AG10803 (cell line): ENCODE measurements around the gene CDYL.

Experiments
- DNase-seq: peaks from one replicate; pipeline ENCODE4 v3.0.0; 2010; ENCODE audit warnings: low read depth
- H3K4me3 ChIP-seq: 2 replicates; pipeline ENCODE4 v1.5.1; 2011; ENCODE audit warnings: mild to moderate bottlenecking, low read length, control low read depth
- TF ChIP-seq, protein P1 (sequence below): conservative IDR thresholded peaks from 2 replicates; pipeline ENCODE4 v1.5.1; 2011; ENCODE audit warnings: mild to moderate bottlenecking, low read length, control low read depth, inconsistent platforms

Gene CDYL

DNA sequence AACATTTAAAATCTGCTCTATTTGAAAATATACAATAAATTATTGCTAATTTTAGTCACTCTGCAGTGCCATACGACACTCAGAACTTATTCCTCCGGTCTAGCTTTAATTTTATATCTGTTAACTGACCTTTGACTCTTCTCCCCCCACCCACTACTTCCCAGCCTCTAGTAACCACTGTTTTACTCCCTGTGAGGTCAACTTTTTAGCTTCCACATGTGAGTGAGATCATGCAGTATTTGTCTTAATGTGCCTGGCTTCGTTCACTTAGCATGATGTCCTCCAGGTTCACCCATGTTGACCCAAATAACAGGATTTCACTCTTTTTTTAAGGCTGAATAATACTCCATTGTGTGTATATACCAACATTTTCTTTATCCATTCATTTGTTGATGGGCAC is 146.9 kb downstream of the CDYL start:
- DNase-seq, result no peak
- H3K4me3 ChIP-seq, result no peak overlapping the region
- TF ChIP-seq, protein P1, sequence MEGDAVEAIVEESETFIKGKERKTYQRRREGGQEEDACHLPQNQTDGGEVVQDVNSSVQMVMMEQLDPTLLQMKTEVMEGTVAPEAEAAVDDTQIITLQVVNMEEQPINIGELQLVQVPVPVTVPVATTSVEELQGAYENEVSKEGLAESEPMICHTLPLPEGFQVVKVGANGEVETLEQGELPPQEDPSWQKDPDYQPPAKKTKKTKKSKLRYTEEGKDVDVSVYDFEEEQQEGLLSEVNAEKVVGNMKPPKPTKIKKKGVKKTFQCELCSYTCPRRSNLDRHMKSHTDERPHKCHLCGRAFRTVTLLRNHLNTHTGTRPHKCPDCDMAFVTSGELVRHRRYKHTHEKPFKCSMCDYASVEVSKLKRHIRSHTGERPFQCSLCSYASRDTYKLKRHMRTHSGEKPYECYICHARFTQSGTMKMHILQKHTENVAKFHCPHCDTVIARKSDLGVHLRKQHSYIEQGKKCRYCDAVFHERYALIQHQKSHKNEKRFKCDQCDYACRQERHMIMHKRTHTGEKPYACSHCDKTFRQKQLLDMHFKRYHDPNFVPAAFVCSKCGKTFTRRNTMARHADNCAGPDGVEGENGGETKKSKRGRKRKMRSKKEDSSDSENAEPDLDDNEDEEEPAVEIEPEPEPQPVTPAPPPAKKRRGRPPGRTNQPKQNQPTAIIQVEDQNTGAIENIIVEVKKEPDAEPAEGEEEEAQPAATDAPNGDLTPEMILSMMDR, result no peak

DNA sequence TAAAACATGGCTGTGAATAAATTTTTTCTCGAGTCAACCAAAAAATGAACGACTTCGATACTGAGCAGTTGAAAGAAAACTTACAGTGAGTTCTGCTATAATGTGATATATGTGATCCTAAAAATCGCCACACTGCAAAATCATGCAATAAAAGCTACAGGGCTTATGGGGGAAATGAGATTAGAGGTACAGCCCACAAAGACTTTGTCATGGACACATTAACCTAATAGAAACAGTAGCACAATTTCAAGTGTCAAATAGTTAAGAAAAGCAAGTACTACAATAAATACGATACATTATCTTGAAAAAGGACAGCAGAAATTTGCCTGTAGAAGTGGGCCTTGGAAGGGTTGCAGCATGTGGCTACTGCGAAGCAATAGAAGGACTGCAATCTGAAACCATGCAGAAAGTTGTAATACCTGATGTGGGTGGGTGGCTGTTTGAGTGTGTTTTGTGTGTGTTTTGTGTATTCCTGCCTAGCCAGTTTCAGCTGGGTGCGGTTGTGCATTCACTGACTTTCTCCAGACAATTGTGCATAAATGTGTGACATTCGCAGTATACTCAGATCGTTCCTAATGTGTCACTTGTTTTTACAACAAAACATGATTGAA is 148.6 kb downstream of the CDYL start:
- TF ChIP-seq, protein P1, result no peak
- DNase-seq, result no peak
- no peak overlapping the region for H3K4me3 ChIP-seq

DNA sequence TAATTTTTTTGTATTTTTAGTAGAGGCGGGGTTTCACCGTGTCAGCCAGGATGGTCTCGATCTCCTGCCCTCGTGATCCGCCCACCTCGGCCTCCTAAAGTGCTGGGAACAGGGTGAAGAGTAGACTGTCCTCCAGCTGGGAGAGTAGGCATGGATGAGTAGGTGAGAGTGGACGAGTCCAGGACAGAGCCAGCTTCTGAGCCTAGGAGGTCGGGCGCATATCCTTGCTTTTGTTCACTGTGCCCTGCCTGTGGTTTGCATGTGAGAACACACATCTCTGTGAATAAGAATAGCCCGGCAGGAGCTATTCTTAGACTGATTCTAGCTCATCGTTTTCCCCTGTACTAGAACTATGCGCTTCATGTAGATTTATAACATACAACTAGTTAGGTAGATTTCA is 149.4 kb downstream of the CDYL start:
- TF ChIP-seq, protein P1, result no peak
- no peak for DNase-seq
- no peak overlapping the region for H3K4me3 ChIP-seq

DNA sequence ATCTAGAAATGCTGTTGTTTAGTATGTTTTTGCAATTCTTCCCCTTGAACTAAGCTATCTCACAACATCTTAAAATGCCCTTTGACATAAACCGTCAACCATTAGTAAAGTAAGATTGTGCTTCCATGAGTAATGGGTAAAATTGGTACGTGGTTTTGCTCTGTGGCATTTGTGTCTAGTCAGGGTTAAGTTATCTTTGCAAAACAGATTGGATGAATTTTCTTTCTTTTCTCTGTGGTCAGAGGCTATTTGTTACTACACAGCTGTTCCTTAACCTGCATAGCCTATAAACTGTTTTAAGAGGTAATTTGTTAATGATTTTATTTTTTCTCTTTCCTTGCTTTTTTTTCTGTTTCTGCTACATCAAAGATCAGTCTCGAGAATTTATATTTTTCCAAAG is 152.2 kb downstream of the CDYL start:
- H3K4me3 ChIP-seq, result no peak overlapping the region
- peak; percentile 62 for DNase-seq
- TF ChIP-seq, protein P1, result no peak

DNA sequence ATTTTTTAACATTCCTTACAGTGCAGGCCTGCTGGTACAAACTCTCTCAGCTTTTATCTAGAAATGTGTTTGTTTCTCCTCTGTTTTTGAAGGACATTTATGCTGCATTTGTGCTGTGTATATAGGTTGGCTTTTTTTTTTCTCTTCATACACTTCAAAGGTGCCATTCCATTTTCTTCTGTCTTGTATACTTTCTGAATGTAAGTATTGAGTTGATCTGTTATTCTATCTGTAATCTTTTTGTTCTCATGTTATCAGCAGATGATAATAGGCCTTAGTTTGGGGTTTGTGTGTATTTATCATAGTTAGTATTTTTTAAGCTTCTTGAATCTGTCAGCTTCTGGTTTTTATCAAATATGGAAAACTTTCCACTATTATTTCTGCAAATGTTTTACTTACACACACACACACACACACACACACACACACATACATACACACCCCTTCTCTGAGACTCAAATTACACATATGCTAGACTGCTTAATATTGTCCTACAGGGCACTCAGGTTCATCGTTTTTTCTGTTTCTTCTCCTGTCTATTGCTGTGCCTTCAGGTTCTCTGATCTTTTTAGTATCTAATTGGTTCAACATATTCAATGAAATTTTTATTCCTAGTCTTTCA is 153.0 kb downstream of the CDYL start:
- no peak overlapping the region for H3K4me3 ChIP-seq
- no peak for DNase-seq
- TF ChIP-seq, protein P1, result no peak

DNA sequence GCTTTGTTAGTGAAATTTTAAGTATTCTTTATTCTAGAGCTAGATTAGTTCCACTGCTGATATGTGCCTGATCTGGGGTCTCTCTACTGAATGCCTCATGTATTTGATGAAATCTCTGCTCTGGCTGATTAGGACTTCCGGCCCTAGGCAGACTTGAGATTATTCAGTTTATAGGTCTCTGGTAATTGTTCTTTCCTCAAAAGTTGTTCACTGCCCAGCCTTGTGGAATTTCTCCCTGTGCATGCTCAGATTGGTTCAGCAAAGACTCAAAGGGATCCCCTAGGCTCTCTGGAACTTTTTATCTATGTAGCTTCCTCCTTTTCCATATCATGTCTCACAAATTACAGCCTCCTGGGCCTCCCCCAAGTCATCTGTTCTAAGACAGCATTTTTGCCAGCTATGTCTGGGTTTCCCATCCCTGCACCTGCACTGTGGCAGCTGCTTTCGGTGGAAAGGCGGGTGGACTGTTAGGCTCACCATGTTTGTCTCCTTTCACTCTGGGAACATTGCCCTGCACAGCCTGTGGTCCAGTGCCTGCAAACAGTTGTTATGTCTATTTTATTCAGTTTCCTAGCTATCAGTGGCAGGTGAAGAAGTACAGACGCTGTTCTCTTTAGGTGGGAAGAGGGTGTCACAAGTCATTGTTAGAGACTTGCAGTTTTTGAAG is 154.0 kb downstream of the CDYL start:
- DNase-seq, result no peak
- TF ChIP-seq, protein P1, result no peak
- H3K4me3 ChIP-seq, result no peak overlapping the region
